HepG2 (cell line): Measurements from ENCODE around the gene MRPL39. TPM values are rescaled to one million over a fixed set of nuclear protein-coding genes. Genes with fewer than 3 reads are reported as not detected.

Experiments
- CHCHD3 ChIP-seq: sonication (generic); formaldehyde crosslinking; IDR thresholded peaks from 2 replicates; pipeline ENCODE4 v1.8.0; 2022; ENCODE audit warnings: mild to moderate bottlenecking, missing genetic modification reagents, moderate library complexity
- FOXO1 ChIP-seq: sonication (generic); formaldehyde crosslinking; IDR thresholded peaks from 2 replicates; pipeline ENCODE4 v1.4.0; 2020; ENCODE audit warnings: missing genetic modification reagents
- GMEB2 ChIP-seq: IDR thresholded peaks from 2 replicates; pipeline ENCODE4 v1.6.1; 2016; ENCODE audit warnings: missing biosample characterization, missing genetic modification reagents, low read depth
- GZF1 ChIP-seq: sonication (generic); formaldehyde crosslinking; IDR thresholded peaks from 2 replicates; pipeline ENCODE4 v1.5.1; 2020; ENCODE audit warnings: mild to moderate bottlenecking, missing genetic modification reagents
- HDAC1 ChIP-seq: sonication (generic); formaldehyde crosslinking; IDR thresholded peaks from 2 replicates; pipeline ENCODE4 v1.5.1; 2020; ENCODE audit warnings: mild to moderate bottlenecking, missing genetic modification reagents
- KLF13 ChIP-seq: sonication (generic); formaldehyde crosslinking; IDR thresholded peaks from 2 replicates; pipeline ENCODE4 v1.4.0; 2020; ENCODE audit warnings: mild to moderate bottlenecking, missing genetic modification reagents
- MBNL3 ChIP-seq: fragments of 250-450 bp; sonication (Bioruptor Pico); conservative IDR thresholded peaks from 2 replicates; pipeline ENCODE4 v1.8.0; 2022; ENCODE audit warnings: mild to moderate bottlenecking, inconsistent platforms
- MEF2D ChIP-seq: sonication (generic); formaldehyde crosslinking; IDR thresholded peaks from 2 replicates; pipeline ENCODE4 v1.5.1; 2020; ENCODE audit warnings: mild to moderate bottlenecking, missing genetic modification reagents
- MZF1 ChIP-seq: sonication (generic); formaldehyde crosslinking; IDR thresholded peaks from 2 replicates; pipeline ENCODE4 v1.8.1; 2023; ENCODE audit warnings: mild to moderate bottlenecking, missing genetic modification reagents, borderline replicate concordance
- PHF21A ChIP-seq: sonication (generic); formaldehyde crosslinking; IDR thresholded peaks from 2 replicates; pipeline ENCODE4 v1.5.0; 2020; ENCODE audit warnings: mild to moderate bottlenecking, missing genetic modification reagents
- SMAD1 ChIP-seq: sonication (generic); formaldehyde crosslinking; IDR thresholded peaks from 2 replicates; pipeline ENCODE4 v1.4.0; 2020; ENCODE audit warnings: missing genetic modification reagents, low read depth, mild to moderate bottlenecking, borderline replicate concordance
- XBP1 ChIP-seq: sonication (generic); formaldehyde crosslinking; IDR thresholded peaks from 2 replicates; pipeline ENCODE4 v1.5.0; 2020; ENCODE audit warnings: missing genetic modification reagents
- ZFP90 ChIP-seq: sonication (generic); formaldehyde crosslinking; IDR thresholded peaks from 2 replicates; pipeline ENCODE4 v1.8.0; 2022; ENCODE audit warnings: missing genetic modification reagents, mild to moderate bottlenecking, inconsistent platforms, borderline replicate concordance
- ZFP91 ChIP-seq: sonication (generic); formaldehyde crosslinking; IDR thresholded peaks from 2 replicates; pipeline ENCODE4 v1.9.0; 2022; ENCODE audit warnings: missing genetic modification reagents, mild to moderate bottlenecking, borderline replicate concordance
- ZNF138 ChIP-seq: sonication (generic); formaldehyde crosslinking; IDR thresholded peaks from 2 replicates; pipeline ENCODE4 v1.5.0; 2020; ENCODE audit warnings: mild to moderate bottlenecking, low read depth, missing genetic modification reagents
- ZNF253 ChIP-seq: sonication (generic); formaldehyde crosslinking; IDR thresholded peaks from 2 replicates; pipeline ENCODE4 v1.8.0; 2022; ENCODE audit warnings: mild to moderate bottlenecking, missing genetic modification reagents, borderline replicate concordance
- ZNF414 ChIP-seq: sonication (generic); formaldehyde crosslinking; IDR thresholded peaks from 2 replicates; pipeline ENCODE4 v1.5.0; 2020; ENCODE audit warnings: missing genetic modification reagents
- ZNF569 ChIP-seq: sonication (generic); formaldehyde crosslinking; IDR thresholded peaks from 2 replicates; pipeline ENCODE4 v1.5.0; 2020; ENCODE audit warnings: mild to moderate bottlenecking, missing genetic modification reagents, moderate library complexity, borderline replicate concordance
- polyA plus RNA-seq, 8 experiments: library from polyadenylated mRNA; depleted of rRNA in 3 of 8; stranded (reverse) in 7 of 8; unstranded in 1 of 8; fragments of >200 nt; fragmentation: Illumina TruSeq in 4 of 8; extraction: Trizol in 4 of 8; gene quantifications; 2 replicates each; pipeline versions ENCODE4 v1.2.1 to v1.2.3, GENCODE V29; 2011 to 2016; ENCODE audit warnings: low read depth in 4 of 8, missing spikeins in 1 of 8, mixed read lengths in 1 of 8; ENCODE audit not compliant: insufficient read depth in 1 of 8
- total RNA-seq, 5 experiments: library from RNA; depleted of rRNA; stranded (reverse); fragments of >200 nt; fragmentation: Illumina TruSeq; extraction: Trizol; gene quantifications; 2 replicates each; pipeline ENCODE4 v1.2.3, GENCODE V29; 2016; ENCODE audit warnings: low read depth in 1 of 5
- TF ChIP-seq, protein P1 (sequence below): sonication (generic); formaldehyde crosslinking; IDR thresholded peaks from 2 replicates; pipeline ENCODE4 v1.4.0; 2020; ENCODE audit warnings: missing genetic modification reagents, borderline replicate concordance
- TF ChIP-seq, protein P2 (sequence below): sonication (generic); formaldehyde crosslinking; IDR thresholded peaks from 2 replicates; pipeline ENCODE4 v1.4.0; 2020; ENCODE audit warnings: missing genetic modification reagents

The MRPL39 gene
- total and polyA plus RNA-seq, 2 of the 13 experiments (the other 11 are each of a cell fraction or from before 2014, with no cell fraction given): 29.1 to 91.2 TPM

- peak; percentile 78; the same call in 1 of the 2 replicates for TF ChIP-seq KLF13
- peak; percentile 96 for TF ChIP-seq HDAC1 (CRISPR knock-in tag)
- no peak for TF ChIP-seq ZNF569 (CRISPR knock-in tag)
- TF ChIP-seq, protein P1, sequence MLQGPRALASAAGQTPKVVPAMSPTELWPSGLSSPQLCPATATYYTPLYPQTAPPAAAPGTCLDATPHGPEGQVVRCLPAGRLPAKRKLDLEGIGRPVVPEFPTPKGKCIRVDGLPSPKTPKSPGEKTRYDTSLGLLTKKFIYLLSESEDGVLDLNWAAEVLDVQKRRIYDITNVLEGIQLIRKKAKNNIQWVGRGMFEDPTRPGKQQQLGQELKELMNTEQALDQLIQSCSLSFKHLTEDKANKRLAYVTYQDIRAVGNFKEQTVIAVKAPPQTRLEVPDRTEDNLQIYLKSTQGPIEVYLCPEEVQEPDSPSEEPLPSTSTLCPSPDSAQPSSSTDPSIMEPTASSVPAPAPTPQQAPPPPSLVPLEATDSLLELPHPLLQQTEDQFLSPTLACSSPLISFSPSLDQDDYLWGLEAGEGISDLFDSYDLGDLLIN (CRISPR knock-in tag): peak; percentile 74; the same call in 1 of the 2 replicates
- no peak for TF ChIP-seq CHCHD3 (CRISPR knock-in tag)
- no peak for TF ChIP-seq ZNF138 (CRISPR knock-in tag)
- TF ChIP-seq XBP1 (CRISPR knock-in tag): 0 out of 2 replicates have a peak, but pooled peaks have one; percentile 18
- TF ChIP-seq ZNF414: peak; percentile 95; the same call in 1 of the 2 replicates
- TF ChIP-seq ZFP91 (CRISPR knock-in tag): peak; percentile 94
- TF ChIP-seq GMEB2: peak; percentile 75
- no peak for TF ChIP-seq MBNL3 (CRISPR knock-in tag)
- peak; percentile 79; the same call in 1 of the 2 replicates for TF ChIP-seq SMAD1 (CRISPR knock-in tag)
- peak; percentile 84 for TF ChIP-seq GZF1 (CRISPR knock-in tag)
- TF ChIP-seq ZFP90 (CRISPR knock-in tag): peak; percentile 70; the same call in 1 of the 2 replicates
- TF ChIP-seq FOXO1 (CRISPR knock-in tag): peak; percentile 83
- TF ChIP-seq PHF21A (CRISPR knock-in tag): 0 out of 2 replicates have a peak, but pooled peaks have one; percentile 24
- TF ChIP-seq, protein P2, sequence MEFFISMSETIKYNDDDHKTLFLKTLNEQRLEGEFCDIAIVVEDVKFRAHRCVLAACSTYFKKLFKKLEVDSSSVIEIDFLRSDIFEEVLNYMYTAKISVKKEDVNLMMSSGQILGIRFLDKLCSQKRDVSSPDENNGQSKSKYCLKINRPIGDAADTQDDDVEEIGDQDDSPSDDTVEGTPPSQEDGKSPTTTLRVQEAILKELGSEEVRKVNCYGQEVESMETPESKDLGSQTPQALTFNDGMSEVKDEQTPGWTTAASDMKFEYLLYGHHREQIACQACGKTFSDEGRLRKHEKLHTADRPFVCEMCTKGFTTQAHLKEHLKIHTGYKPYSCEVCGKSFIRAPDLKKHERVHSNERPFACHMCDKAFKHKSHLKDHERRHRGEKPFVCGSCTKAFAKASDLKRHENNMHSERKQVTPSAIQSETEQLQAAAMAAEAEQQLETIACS (CRISPR knock-in tag): peak; percentile 39; the same call in 1 of the 2 replicates
- TF ChIP-seq MZF1: peak; percentile 91
- TF ChIP-seq ZNF253 (CRISPR knock-in tag): peak; percentile 82; the same call in 1 of the 2 replicates
- TF ChIP-seq MEF2D: peak; percentile 87
Measured at GRCh38 chr21:25607151-25608043, at the start of gene MRPL39 (continued).
